ENCODE results near the gene CAMSAP3.
"Not testable (repeated sequence)": the region's sequence is repeated elsewhere in the genome, so short reads cannot be mapped to it uniquely, and the experiment has no call there.

CAMSAP3 gene

DNA sequence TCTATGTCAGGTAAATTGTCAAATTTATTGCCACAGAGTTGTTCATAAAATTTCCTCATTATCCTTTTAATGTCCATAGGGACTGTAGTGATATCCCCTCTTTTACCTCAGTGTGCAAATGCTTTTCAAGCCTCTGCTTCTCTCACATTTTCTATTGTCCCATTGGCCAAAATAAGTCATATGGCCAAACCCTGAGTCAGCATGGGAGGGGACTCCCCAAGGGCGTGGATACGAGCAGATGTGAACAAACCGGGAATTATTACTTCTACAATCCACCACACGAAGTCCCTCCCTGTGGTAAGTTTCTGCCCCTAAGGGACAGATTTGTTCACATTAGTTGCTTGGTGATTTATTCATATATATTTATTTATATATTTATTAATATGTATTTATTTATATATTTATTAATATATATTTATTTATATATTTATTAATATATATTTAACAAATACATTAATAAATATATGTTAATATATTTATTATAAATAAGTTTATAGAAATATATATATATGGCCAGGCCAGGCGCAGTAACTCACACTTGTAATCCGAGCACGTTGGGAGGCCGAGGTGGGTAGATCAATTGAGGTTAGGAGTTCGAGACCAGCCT, 20.1 kb upstream of the CAMSAP3 start:
- DNase-seq: no peak

DNA sequence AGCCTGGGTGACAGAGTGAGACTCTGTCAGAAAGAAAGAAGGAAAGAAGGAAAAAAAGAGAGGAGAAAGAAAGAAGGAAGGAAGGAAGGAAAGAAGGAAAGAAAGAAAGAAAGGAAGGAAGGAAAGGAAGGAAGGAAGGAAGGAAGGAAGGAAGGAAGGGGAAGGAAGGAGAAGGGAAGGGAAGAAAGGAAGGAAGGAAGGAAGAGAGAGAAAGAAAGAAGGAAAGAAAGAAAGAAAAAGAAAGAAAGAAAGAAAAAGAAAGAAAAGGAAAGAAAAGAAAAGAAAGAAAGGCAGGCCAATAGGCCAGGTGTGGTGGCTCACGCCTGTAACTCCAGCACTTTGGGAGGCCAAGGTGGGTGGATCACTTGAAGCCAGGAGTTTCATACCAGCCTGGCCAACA, 18.2 kb upstream of the CAMSAP3 start:
- not testable (repeated sequence) for DNase-seq

DNA sequence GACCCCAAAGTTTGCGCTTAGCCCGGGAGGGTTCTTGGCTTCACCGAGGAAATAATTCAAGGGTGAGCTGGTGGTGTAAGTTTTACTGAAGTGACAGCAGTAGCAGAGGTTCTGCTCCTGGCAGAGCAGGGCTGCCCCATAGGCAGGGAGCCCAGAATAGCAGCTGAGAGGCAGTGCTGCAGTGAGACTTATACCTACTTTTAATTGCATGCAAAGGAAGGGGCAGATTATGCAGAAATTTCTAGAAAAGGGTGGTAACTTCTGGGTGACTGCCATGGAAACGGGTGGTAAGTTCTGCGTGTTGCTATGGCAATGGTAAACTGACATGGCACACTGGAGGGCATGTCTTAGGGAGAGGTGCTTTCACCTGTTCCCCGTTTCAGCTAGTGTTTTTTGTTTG, 17.5 kb upstream of the CAMSAP3 start:
- DNase-seq: no peak

DNA sequence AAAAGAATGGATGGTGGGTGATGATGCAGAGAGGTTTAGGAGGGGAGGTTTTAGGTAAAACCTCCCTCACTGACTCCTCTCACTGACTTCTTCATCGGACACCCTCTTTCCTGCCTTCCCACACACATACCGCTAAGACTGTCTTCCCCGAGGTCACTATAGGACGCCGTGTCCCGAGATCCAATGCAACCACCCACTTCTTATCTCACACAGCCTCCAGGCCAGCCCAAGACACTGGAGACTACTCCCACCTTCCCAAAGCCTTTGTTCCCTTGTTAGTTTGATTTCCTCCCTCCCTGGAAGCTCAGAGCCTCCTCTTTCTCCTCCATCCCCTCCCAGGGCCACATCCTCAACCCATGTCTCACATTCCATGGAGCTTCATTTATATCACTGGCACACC, 16.5 kb upstream of the CAMSAP3 start:
- no peak for DNase-seq

DNA sequence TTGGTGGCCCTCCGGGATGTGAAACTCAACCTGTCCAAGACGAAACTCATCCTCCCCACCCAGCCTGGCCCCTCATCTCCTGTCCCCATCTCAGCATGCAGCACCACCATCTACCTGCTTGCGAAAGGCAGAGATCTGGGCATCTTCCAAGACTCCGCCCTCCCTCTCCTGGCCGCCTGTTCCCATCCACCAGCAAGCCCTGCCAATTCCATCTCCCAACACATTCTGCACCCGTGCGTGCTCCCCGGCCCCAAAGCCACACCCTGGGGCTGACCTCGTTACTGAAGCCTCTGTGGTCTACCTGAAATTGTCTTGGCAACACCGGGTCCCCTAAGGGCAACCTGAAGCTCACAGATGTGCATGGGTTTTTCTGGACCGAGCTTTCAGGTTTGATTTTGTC, 13.2 kb upstream of the CAMSAP3 start:
- DNase-seq: no peak

DNA sequence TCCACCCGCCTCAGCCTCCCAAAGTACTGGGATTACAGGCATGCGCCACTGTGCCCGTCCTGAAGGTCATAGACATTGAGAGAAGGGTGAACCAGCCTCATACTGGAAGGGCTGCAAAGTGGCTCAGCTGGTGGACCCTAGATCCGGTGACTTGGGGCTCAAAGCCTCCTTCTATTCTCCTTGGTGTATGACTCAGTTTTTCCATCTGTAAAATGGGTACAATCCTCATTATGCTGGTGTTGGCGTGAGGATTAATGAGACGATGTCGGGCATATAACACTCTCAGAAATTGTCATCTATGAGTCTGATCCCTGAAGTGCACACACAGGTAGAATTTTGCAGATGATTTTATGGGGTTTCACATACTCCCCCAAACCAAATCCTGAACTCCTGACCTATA, 5.8 kb upstream of the CAMSAP3 start:
- DNase-seq: no peak

DNA sequence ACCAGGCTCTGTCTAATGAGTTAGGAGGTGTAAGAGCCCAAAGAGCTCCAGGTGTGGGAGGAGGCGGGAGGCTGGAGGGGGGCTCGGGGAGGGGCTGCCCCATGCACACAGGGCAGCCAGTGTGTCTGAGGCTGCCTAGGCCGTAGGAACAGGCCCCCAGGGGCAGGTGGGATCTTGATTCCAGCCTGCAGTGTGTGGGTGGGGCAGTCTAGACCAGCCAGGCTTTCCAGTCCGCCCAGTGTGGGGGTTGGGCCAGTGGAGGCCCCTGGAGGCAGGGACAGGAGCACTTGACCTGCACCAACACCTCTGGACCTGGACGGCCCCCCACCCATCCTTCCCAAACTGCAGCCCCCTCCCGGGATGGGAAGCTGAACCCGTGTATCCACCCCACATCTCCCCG, 5.4 kb upstream of the CAMSAP3 start:
- no peak for DNase-seq

DNA sequence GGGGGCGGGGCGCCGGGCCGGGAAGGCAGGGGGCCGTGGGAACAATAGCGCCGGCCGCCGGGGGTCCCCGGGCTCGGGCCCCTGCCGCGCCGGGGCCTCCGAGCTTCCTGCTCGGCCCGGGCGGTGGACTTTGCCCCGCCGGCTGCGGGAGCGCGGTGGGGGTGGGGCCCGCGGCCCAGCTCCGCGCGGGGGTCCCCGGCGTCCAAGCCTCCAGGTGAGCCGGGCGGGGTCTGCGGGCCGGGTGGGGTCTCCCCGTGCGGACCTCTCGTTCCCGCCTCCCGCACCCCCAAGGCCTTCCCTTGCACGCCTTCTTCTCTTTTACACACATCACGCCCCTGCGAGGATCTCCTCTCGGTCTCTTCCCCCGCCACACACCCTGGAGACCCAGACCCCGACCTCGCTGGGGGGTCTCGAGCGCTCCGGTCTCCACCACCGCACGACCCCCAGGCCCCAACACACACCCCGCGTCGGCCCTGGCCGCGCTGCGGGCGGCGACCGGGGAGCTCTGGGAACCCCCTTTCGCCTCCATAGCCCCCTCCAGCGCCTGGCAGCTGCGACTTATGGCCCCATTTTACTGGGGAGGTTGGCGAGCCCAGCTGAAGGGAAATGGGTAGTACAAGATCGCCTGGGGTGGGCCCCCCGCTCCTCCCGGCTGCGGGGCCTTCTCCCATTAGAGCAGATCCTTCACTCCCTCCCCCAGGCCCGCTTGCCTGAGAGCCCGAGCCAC, 711 bp downstream of the CAMSAP3 start:
- no peak for DNase-seq

DNA sequence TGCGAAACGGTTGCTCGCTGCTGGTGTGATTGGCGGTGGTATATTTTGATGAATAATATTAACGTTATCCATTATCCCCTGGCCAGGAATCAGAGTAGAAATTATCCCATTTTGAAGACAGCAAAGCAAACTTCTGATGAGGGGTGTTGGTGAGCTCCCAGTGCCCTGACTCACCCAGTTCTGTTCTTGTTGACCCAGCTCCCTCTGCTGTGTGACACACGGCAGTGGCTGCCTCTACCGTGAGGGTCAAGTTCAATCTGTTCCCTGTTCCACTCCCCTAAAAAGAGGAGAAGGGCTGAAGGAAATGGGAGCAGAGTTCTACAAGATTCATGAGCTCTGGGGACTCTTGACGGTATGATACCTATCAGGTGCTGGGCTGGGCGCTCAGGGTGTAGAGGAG, 2.0 kb downstream of the CAMSAP3 start:
- DNase-seq: no peak

DNA sequence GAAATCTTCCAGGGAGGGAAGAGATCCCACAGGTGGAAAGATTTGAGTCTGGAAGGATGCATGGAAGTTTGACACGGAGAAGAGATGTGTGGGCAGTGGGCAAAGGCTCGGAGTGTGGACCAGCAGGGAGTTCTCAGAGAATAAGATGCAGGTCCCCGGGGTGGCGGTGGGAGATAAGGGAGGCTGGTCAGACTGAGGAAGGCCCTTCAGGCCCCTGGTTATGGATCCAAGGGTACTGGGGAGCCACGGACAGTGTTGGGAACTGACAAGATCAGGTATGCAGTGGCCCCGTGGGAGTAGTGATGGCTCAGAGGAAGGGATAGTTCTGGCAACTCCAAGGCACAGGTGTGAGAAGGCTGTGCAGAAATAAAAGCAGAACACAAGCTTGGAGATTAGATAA, 2.5 kb downstream of the CAMSAP3 start:
- no peak for DNase-seq

DNA sequence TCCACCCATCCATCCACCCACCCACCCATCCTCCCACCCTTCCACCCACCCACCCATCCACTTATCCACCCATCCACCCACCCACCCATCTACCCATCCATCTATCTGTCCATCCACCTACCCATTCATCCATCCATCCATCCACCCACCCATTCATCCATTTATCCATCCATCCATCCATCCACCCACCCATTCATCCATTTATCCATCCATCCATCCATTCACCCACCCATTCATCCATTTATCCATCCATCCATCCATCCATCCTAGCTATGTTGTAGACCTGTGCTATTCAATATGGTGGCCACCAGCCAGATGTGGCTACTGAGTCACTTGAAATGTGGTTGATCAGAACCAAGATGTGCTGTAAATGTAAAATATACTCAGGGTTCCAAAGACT, 5.1 kb downstream of the CAMSAP3 start:
- no peak for DNase-seq

DNA sequence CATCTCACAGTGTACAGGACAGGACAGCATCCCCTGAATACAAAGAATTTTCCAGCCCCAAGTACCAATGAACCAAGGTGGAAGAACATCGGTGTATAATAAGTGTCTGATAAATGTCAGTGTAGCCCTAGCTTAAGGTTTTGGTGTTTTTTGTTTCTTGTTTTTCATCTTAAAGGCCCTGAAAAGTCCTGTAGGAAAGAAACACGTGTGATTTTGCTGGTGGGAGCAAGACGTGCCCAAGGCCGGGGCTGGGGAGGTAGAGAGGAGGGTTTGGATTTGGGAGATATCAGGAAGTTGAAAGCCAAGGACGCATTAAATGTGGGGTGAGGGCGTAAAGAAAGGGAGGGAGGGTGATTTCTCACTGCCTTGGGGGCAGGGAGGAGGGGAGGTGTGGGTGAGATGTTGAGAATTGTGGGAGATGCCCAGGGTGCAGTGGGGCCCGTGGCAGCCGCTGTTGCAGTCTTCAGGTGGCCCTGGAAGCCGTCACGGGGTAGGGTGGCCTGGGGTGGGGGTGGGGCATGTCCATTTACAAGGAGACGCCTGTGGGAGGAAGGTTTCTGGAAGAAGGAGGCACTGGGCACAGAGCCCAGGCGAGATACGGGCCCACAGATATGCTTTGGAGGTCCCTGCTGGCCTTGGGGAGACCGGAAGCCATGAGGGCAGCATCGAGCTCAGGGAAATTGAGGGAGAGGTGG, 6.7 kb downstream of the CAMSAP3 start:
- DNase-seq: no peak

DNA sequence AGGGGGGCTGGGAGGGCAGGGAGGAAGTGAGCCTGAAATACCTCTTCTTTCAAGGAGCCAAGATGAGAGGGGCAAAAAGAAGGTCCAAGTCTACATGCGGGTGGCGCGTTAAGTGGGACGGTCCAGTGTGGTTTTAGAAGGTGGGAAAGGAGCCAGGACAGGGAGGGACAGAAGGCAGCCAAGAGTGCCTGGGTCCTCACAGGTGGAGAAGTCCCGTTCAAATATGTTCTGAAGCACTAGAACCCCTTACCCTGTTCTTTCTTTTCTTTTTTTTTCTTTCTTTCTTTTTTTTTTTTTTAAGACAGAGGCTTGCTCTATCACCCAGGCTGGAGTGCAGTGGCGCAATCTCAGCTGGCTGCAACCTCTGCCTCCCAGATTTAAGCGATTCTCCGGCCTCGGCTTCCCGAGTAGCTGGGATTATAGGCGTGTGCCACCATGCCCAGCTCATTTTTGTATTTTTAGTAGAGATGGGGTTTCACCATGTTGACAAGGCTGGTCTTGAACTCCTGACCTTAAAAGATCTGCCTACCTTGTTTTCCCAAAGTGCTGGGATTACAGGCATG, 7.4 kb downstream of the CAMSAP3 start:
- no peak for DNase-seq

DNA sequence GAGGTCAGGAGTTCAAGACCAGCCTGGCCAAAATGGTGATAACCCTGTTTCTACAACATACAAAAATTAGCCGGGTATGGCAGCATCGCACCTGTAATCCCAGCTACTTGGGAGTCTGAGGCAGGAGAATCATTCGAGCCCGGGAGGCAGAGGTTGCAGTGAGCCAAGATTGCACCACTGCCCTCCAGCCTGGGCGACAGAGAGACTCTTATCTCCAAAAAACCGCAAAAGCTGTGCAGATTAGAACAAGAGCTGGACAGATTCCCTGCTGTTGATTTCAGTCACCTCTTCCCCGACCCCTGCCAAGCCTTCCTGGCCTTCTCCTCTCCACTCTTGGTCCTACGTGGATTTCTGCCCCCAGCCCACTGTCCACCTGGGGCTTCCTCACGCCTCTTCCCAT, 8.3 kb downstream of the CAMSAP3 start:
- no peak for DNase-seq

DNA sequence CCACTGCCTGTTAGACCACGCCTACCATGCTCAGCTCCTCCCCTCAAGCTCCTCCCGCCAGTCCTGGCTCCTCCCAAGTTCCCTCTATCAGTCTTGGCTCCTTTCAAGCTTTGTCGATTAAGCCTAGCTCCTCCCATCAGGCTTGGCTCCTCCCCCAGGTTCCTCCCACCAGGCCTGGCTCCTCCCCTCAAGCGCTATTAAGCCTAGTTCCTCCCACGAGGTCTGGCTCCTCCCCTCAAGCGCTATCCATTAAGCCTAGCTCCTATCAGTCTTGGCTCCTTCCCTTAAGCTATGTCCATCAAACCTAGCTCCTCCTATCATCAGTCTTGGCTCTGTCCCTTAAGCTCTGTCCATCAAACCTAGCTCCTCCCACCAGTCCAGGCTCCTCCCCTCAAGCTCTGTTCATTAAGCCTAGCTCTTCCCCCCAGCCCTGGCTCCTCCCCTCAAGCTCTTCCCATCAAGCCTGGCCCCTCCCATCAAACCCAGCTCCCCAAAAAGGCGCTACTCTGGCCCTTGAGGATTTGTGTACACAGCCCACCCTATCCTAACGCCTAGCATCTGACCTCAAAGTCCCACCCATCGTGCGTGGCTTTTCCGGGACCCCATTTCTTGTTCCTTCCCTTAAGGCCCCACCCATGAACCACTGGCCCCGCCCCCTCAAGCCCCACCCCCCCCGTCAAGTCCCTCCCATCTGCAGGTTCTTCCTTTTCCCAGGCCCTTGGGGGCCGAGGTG, 10.0 kb downstream of the CAMSAP3 start:
- peak in 1 of 2 donors; percentile 18 for DNase-seq

DNA sequence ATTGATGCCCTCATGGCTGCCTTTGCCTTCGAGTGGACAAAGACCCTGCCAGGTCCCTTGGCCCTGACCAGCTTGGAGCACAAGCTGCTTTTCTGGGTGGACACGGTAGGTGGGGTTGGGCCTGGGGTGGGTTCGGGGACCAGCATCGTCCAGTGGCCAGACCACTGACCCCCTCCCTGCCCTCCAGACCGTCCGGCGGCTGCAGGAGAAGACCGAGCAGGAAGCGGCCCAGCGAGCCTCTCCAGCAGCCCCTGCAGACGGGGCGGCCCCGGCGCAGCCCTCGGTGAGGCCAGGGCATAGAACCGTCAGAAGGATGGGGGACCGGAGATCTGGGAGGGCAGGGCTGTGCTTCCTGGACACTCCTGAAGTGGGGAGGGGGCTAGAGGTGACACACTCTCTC, 10.6 kb downstream of the CAMSAP3 start:
- no peak for DNase-seq

DNA sequence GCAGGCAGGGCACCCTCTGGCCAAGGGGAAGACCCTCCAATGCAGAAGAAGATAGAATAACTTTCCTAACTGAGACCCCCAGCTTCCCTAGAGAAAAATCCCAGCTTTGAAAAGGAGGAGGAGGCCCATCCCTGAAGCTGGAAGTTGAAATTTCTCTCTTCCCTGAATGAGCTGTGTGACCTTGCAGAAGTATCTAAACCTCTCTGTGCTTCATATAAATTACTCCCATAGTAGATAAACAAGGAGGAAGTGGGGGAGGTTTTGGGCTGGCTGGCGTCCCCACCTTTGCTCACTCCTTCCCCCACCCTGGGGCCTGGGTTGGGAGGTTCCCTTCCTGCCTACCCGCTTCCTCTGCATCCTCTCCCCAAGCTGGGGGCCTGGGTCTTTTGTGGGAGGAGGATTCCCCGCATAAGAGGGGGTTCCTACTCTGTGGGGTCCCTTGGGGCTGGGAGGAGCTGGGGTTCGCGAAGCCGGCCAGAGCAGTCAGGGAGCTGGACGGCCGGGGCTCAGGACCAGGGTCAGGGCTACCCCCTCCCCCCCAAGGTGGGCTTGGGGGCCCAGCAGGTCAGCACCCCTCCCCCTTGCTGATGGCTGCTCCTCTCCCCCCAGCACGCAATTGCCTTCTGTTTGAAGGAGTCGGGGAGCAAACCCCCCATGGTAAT, 11.7 kb downstream of the CAMSAP3 start:
- no peak for DNase-seq

DNA sequence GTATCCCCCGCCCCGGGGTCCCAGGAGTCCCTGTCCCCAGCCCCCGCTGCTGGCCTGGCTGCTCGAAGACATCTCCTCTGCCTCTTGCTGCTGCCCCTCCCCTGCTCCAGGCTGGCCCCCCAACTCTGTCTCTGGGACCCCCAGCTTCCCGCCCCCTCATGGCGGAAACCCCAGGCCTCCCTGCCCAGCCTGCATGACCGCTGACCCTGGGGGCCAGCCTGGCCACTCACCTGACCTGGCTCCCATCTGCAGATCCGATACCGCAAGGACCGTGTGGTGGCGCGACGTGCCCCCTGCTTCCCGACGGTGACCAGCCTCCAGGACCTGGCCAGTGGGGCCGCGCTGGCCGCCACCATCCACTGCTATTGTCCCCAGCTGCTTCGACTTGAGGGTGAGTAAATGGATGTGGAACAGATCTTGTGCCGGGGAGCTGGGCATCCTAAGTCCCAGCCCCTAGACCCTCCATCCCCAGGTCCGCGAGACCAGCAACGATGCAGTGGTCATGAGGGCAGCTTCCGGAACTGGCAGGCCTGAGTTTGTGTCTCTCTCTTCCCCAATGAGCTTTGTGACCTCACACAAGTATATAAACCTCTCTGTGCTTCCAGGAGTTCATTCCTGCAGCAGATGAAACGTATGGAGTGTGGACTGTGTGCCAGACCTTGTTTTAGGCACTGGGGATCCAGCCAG, 12.4 kb downstream of the CAMSAP3 start:
- no peak for DNase-seq

DNA sequence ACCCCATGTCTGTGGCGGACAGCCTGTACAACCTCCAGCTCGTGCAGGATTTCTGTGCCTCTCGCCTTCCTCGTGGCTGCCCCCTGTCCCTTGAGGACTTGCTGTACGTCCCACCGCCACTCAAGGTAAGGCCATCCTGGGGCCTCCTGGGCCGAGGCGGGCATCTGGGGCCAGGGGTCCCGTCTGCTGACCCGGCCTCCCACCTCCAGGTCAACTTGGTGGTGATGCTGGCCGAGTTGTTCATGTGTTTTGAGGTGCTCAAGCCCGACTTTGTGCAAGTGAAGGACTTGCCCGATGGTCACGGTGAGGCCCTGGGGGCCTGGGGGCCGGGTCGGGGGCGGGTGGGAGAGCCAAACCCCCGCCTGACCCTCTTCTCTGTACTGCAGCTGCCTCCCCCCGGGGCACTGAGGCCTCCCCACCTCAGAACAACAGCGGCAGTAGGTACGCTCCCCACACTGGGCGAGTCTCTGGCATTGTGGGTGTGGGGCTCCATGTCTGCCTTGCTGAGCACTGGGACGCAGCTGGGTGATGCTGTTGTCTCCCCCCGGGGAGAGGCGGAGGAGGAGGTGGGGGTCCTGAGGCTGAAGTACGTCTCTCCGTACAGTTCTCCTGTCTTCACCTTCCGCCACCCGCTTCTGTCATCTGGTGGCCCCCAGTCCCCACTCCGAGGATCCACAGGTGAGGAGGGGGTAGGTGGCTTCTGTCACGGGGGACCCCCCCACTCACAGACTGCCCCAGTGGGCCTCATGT, 15.0 kb downstream of the CAMSAP3 start:
- no peak for DNase-seq

DNA sequence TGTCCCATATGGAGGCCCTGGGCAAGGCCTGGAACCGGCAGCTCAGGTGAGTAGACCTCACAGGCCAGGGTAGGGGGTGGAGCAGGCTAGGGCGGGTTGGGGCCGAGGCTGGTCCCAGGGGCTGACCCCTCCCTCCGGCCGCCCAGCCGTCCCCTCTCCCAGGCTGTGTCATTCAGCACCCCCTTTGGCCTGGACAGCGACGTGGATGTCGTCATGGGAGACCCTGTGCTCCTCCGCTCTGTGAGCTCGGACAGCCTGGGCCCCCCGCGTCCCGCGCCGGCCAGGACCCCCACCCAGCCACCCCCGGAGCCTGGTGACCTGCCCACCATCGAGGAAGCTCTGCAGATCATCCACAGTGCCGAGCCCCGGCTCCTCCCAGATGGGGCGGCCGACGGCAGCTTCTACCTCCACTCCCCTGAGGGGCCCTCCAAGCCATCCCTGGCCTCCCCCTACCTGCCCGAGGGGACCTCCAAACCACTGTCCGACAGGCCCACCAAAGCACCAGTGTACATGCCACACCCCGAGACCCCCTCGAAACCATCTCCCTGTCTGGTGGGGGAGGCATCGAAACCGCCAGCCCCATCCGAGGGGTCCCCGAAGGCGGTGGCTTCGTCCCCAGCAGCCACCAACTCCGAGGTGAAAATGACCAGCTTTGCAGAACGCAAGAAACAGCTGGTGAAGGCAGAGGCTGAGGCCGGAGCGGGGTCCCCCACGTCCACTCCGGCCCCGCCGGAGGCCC, 16.0 kb downstream of the CAMSAP3 start:
- no peak for DNase-seq
